WI38 (cell line): ENCODE data around the gene CCDC106.

ENCODE experiments used
- H3K4me3 ChIP-seq: 2 replicates; pipeline ENCODE4 v1.5.1; 2011; ENCODE audit warnings: low read depth, mild to moderate bottlenecking, control low read depth, low read length
- CTCF ChIP-seq: IDR thresholded peaks from 2 replicates; pipeline ENCODE4 v1.5.1; 2012; ENCODE audit warnings: low read depth, mild to moderate bottlenecking, control low read depth, low read length

The CCDC106 gene

GRCh38 chr19:55606817-55607216 is 41.2 kb upstream of the CCDC106 start:
- peak overlapping the region; percentile 94 for H3K4me3 ChIP-seq
- TF ChIP-seq CTCF = no peak

GRCh38 chr19:55609326-55609725 is 38.7 kb upstream of the CCDC106 start:
- no peak overlapping the region for H3K4me3 ChIP-seq
- TF ChIP-seq CTCF = no peak

- no peak overlapping the region for H3K4me3 ChIP-seq
- TF ChIP-seq CTCF = no peak
Measured at GRCh38 chr19:55611300-55611982, 36.6 kb upstream of the CCDC106 start.

GRCh38 chr19:55611983-55612645 is 35.9 kb upstream of the CCDC106 start:
- TF ChIP-seq CTCF = no peak
- no peak overlapping the region for H3K4me3 ChIP-seq

- TF ChIP-seq CTCF = no peak
- H3K4me3 ChIP-seq = no peak overlapping the region
Measured at GRCh38 chr19:55613396-55613795, 34.6 kb upstream of the CCDC106 start.

- no peak for TF ChIP-seq CTCF
Measured at GRCh38 chr19:55613930-55614710, 33.9 kb upstream of the CCDC106 start.

More at GRCh38 chr19:55613930-55614710, 33.9 kb upstream of the CCDC106 start:
- no peak overlapping the region for H3K4me3 ChIP-seq
